Neutrophil (primary cell): ENCODE data around the gene ARHGEF5.

ENCODE experiments used
- H3K27ac ChIP-seq: fragments of 200-600 bp; sonication (generic); 2 replicates; pipeline ENCODE4 v1.5.1; 2016; ENCODE audit warnings: mild to moderate bottlenecking, moderate library complexity
- H3K27me3 ChIP-seq: fragments of 200-600 bp; sonication (generic); 2 replicates; pipeline ENCODE4 v1.6.0; 2016; ENCODE audit warnings: mild to moderate bottlenecking
- H3K36me3 ChIP-seq: fragments of 200-600 bp; sonication (generic); 2 replicates; pipeline ENCODE4 v1.5.1; 2017
- H3K4me1 ChIP-seq, 2 experiments: fragments of 200-600 bp in 1 of 2; sonication (generic) in 1 of 2; 1 replicate in 1 of 2; 2 replicates in 1 of 2; pipeline versions ENCODE4 v1.5.1 to v1.6.1; 2013 to 2016; ENCODE audit warnings: low read depth in 1 of 2, low read length in 1 of 2, mild to moderate bottlenecking in 1 of 2, moderate library complexity in 1 of 2; ENCODE audit not compliant: control insufficient read depth in 1 of 2, insufficient read depth in 1 of 2
- H3K4me3 ChIP-seq, 2 experiments: fragments of 200-600 bp in 1 of 2; sonication (generic) in 1 of 2; 1 replicate in 1 of 2; 2 replicates in 1 of 2; pipeline ENCODE4 v1.5.1; 2013 to 2016; ENCODE audit warnings: low read depth in 1 of 2, low read length in 1 of 2, mild to moderate bottlenecking in 1 of 2, moderate library complexity in 1 of 2
- H3K9me3 ChIP-seq: fragments of 200-600 bp; sonication (generic); 2 replicates; pipeline ENCODE4 v1.5.1; 2016
- CTCF ChIP-seq: fragments of 200-600 bp; sonication (generic); IDR thresholded peaks from 2 replicates; pipeline ENCODE4 v1.5.1; 2016; ENCODE audit warnings: antibody characterized with exemption

ARHGEF5 gene

DNA sequence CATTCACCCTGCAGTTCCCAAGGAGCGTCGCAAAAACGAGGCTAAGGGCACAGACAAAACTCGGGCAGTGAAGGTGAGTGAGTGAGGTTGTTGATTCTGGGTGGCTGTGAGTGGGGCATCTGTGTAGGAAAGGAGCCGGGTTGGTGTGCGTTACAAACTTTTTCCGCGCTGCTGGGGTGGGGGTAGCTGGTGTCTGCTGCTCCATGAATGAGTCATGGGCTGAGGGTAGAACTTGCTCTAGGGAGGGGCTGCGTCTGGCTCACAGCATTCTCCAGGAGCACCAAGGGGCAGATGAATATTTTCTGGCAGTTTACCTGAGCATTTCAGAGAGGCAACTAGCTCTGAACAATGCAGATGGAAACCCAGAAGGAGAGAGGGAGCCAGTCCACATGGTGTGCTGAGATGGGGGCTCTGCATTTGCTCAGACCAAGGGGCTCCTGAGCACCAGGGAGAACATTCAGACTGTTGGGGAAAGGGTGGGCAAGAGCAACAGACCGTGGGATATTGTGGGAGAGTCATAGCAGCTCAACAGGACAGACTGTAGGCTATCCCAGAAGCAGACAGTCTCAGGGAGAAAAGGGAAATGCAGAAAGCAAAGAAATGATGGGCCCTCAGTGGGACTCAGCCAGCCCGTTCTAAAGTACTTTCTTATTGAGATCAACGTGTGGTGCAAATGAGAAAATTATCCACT is 29.5 kb downstream of the ARHGEF5 start:
- Histone ChIP-seq H3K4me3 (no peak overlapping the region), H3K27ac (no peak overlapping the region)
- no peak for TF ChIP-seq CTCF

GRCh38 chr7:144386741-144387140 is 31.5 kb downstream of the ARHGEF5 start:
- H3K4me3 ChIP-seq, result no peak overlapping the region
- H3K27ac ChIP-seq, result no peak overlapping the region
- no peaks in the 10 kb centered on the region for H3K27me3 ChIP-seq
- no peak for TF ChIP-seq CTCF
- no peaks in the 10 kb centered on the region for H3K4me1 ChIP-seq
- H3K36me3 ChIP-seq, result no peaks in the 10 kb centered on the region
- no peaks in the 10 kb centered on the region for H3K9me3 ChIP-seq

More for the DNA sequence above, 29.5 kb downstream of the ARHGEF5 start:
- H3K27me3 ChIP-seq, result no peaks in the 10 kb centered on the region
- H3K4me1 ChIP-seq, result no peaks in the 10 kb centered on the region
- H3K9me3 ChIP-seq, result no peaks in the 10 kb centered on the region
- H3K36me3 ChIP-seq, result peaks cover 12% of the 10 kb centered on the region

DNA sequence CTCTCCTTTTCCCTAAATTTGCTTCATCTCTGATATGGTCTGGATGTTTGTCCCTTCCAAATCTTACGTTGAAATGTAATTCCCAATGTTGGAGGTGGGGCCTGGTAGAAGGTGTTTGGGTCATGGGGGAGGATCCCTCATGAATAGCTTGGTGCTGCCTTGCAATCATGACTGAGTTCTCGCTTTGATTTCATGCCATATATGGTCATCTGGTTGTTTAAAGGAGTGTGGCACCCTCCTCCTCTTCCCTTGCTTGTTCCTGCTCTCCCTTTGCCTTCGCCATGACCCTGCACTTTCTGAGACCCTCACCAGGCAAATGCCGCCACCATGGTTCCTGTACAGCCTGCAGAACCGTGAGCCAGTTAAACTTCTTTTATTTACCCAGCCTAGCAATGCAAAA is 33.7 kb downstream of the ARHGEF5 start:
- H3K36me3 ChIP-seq, result no peaks in the 10 kb centered on the region
- peaks cover 10% of the 10 kb centered on the region for H3K27me3 ChIP-seq
- no peak for TF ChIP-seq CTCF
- no peaks in the 10 kb centered on the region for H3K4me1 ChIP-seq
- no peak overlapping the region for H3K4me3 ChIP-seq
- H3K27ac ChIP-seq, result no peak overlapping the region
- H3K9me3 ChIP-seq, result no peaks in the 10 kb centered on the region

- H3K27me3 ChIP-seq, result peaks cover 10% of the 10 kb centered on the region
- H3K4me3 ChIP-seq, result no peak overlapping the region
- H3K4me1 ChIP-seq, result no peaks in the 10 kb centered on the region
- no peak for TF ChIP-seq CTCF
- H3K36me3 ChIP-seq, result no peaks in the 10 kb centered on the region
- H3K27ac ChIP-seq, result no peak overlapping the region
- H3K9me3 ChIP-seq, result no peaks in the 10 kb centered on the region
Observed at GRCh38 chr7:144390481-144390880, 35.3 kb downstream of the ARHGEF5 start.

DNA sequence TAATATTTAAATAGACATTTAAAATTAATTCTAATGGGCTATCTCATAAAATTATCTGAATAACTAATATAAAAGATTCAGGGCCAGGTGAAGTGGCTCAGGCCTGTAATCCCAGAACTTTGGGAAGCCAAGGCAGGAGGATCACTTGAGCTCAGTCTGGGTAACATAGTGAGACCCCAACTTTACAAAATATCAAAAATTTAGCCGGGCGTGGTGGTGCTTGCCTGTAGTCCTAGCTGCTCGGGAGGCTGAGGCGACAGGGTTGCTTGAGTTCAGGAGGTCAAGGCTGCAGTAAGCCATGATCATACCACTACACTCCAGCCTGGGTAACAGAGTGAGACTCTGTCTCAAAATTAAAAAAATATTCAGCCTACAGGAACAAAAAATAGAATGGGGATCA is 35.8 kb downstream of the ARHGEF5 start:
- no peaks in the 10 kb centered on the region for H3K36me3 ChIP-seq
- no peak overlapping the region for H3K27ac ChIP-seq
- no peaks in the 10 kb centered on the region for H3K9me3 ChIP-seq
- H3K4me3 ChIP-seq, result no peak overlapping the region
- TF ChIP-seq CTCF, result no peak
- no peaks in the 10 kb centered on the region for H3K4me1 ChIP-seq
- H3K27me3 ChIP-seq, result peaks cover 10% of the 10 kb centered on the region
